Skin of body (tissue), 2 donors: ENCODE results near the gene NAA30. TPM values are rescaled to one million over a fixed set of nuclear protein-coding genes. Genes with fewer than 3 reads are reported as not detected.

Experiments
- DNase-seq: peaks from one replicate; lab custom pipeline; 2025; lab: John Stamatoyannopoulos, UW
- total RNA-seq: library from RNA; depleted of rRNA; stranded (reverse); fragments of >200 nt; gene quantifications from one replicate; pipeline ENCODE4 v1.2.3, GENCODE V29; 2014

The NAA30 gene
- total RNA-seq, 1 donor from 2014 or later, result 19.4 TPM

GRCh38 chr14:57392830-57393229 lies 2.4 kb downstream of the NAA30 start:
- no peak for DNase-seq

GRCh38 chr14:57400556-57401494 lies 10.4 kb downstream of the NAA30 start:
- DNase-seq, result no peak

- DNase-seq, result no peak
Observed at GRCh38 chr14:57401501-57401900, 11.1 kb downstream of the NAA30 start.

DNA sequence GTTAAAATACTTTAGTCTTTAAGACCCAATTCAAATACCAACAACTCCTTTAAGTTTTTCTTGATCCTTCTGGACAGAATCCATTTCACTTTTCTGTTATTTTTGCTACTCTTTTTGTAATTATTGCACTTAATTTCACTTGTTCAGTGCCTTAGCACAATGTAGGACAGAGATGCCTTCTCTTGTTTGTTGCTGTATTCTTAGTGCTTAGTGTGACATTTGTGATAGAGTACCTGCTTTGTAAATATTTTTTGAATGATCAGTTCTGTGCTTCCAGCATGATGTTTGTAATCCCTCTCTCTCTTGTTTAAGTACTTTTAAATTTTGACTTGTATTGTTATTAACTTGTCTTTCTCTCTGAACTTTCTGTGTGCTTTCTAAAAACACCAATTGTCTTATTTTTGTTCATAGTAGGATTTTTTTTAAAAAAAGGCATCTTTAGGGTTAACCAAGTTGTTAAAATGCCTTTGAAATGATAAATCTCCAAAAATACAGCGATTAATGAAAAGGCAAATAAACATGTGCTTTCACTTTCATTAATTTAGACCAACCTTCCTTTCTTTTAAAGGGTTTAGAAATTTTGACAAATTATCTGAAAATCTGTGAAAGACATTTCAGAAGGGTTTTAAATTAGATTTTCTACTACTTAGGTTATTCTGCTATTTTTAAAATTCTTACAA lies 11.9 kb downstream of the NAA30 start:
- DNase-seq, result no peak

DNA sequence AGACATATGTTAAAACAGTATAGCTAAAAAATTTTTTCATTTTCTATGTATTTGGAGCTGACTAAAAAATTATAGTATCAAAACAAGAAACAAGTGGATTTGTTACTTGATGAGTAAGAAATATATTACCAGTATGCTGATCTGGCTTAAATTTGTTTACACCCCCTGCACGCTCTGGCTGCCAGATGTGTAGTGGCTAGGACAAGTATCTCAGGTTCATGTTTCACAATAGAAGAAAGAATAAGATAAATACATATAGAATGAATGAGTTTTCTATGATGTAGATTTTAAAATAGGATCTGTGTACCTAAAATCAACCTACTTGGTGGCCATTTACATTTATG lies 13.1 kb downstream of the NAA30 start:
- no peak for DNase-seq

- no peak for DNase-seq
Observed at GRCh38 chr14:57405562-57405961, 15.2 kb downstream of the NAA30 start.

GRCh38 chr14:57408037-57408436 lies 17.7 kb downstream of the NAA30 start:
- no peak for DNase-seq

DNA sequence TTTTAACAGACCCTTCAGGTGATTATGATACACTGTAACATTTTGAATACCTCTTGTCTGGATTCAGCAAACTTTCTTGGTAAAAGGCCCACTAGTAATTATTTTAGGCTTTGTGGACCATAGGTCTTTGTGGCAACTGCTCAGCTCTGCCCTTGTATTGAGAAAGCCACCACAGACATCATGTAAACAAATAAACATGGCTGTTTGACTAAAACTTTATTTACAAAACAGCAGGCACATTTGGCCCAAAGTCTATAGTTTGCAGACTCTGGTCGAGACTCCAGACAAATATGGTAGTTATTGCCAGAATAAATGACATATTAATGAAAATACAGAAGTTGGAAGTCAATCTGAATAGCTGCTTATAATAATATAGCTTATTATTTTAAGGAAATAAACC lies 18.2 kb downstream of the NAA30 start:
- DNase-seq, result no peak

GRCh38 chr14:57412341-57412740 lies 22.0 kb downstream of the NAA30 start:
- DNase-seq, result no peak

DNA sequence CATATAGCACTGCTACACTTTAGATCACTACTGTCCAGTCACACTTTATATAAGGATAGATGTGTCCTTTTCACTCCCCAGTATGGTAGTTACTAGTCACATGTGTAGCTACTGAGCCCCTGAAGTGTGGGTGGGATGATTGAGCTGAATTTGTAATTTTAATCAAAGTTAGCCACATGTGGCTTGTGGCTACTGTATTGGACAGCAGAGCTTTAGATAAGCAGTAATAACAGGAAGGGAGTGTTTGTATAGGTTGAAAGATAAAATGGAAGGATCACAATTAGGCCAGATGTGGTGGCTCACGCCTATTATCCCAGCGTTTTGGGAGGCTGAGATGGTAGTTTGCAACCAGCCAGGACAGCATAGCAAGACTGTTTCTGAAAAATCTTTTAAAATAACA lies 23.5 kb downstream of the NAA30 start:
- no peak for DNase-seq

DNA sequence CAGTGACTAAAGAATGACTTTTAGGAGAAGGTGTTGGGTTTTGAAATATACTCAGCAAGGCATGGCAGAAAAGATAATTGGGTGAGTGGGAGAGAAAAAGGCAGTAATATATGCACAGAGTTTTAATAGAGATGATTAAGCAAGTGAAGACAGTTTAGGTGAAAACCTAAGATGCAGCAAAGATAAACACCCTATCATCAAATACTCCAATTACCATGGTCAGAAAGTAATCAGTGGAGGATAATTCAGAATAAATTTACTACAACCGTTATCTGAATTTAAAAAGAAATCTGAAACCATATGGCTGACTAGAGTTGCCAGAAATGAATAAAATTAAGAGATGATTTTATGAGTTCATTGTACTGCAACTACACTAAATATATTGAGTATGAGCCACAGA lies 26.8 kb downstream of the NAA30 start:
- DNase-seq, result no peak

- DNase-seq, result no peak
Observed at GRCh38 chr14:57418999-57419398, 28.6 kb downstream of the NAA30 start.

- DNase-seq, result no peak
Observed at GRCh38 chr14:57420033-57420432, 29.6 kb downstream of the NAA30 start.

- DNase-seq, result no peak
Observed at GRCh38 chr14:57420986-57421385, 30.6 kb downstream of the NAA30 start.

DNA sequence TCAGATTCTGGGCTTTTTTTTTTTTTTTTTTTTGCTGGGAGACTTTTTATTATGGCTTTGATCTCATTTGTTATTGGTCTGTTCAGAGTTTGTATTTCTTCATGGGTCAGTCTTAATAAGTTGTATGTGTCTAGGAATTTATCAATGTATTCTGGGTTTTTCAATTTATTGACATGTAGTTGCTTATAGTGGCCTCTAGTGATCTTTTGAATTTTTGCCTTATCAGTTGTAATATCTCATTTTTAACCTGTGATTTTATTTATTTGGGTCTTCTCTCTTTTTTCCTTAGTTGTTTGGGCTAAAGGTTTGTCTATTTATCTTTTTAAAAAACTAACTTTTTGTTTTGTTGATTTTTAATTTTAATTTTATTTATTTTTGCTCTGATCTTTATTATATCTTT lies 45.5 kb downstream of the NAA30 start:
- DNase-seq, result no peak

GRCh38 chr14:57461777-57462320 lies 71.5 kb downstream of the NAA30 start:
- DNase-seq, result no peak

- no peak for DNase-seq
Observed at GRCh38 chr14:57462551-57462950, 72.2 kb downstream of the NAA30 start.

- no peak for DNase-seq
Observed at GRCh38 chr14:57464008-57464730, 73.8 kb downstream of the NAA30 start.
